IPS DF 6.9 (cell line): ENCODE data around the gene DPP7.
"Not testable (repeated sequence)": the region's sequence is repeated elsewhere in the genome, so short reads cannot be mapped to it uniquely, and the experiment has no call there.

Experiments used
- DNase-seq: peaks from one replicate; pipeline ENCODE4 v3.0.0-alpha.2; 2013; ENCODE audit warnings: low read depth, low spot score
- H3K27ac ChIP-seq: one replicate; pipeline ENCODE4 v1.5.1; 2013; ENCODE audit warnings: low read length, control low read depth
- H3K27me3 ChIP-seq: 2 replicates; pipeline ENCODE4 v1.6.1; 2013; ENCODE audit warnings: mild to moderate bottlenecking, low read length; ENCODE audit not compliant: control insufficient read depth, insufficient read depth
- H3K36me3 ChIP-seq: 2 replicates; pipeline ENCODE4 v1.6.1; 2013; ENCODE audit warnings: low read length; ENCODE audit not compliant: control insufficient read depth, insufficient read depth
- H3K4me1 ChIP-seq: 2 replicates; pipeline ENCODE4 v1.6.1; 2013; ENCODE audit warnings: low read length; ENCODE audit not compliant: control insufficient read depth, insufficient read depth
- H3K4me3 ChIP-seq: 2 replicates; pipeline ENCODE4 v1.5.1; 2013; ENCODE audit warnings: mild to moderate bottlenecking, low read length
- H3K9me3 ChIP-seq: 2 replicates; pipeline ENCODE4 v1.6.1; 2013; ENCODE audit warnings: low read length, inconsistent platforms; ENCODE audit not compliant: control insufficient read depth, insufficient read depth
- WGBS: extraction: QIAGEN DNeasy Blood & Tissue Kit; methylation state at CpG from one replicate; pipeline ENCODE4 v1.1.7; 2013; ENCODE audit warnings: mixed read lengths, missing lambda C conversion rate; ENCODE audit not compliant: insufficient read length, insufficient coverage; 5-methylcytosine and 5-hydroxymethylcytosine counted together

Gene DPP7

GRCh38 chr9:137138722-137139467 lies 24.4 kb upstream of the DPP7 start, which contains the start of gene GRIN1:
Gene GRIN1 (plus strand): TSS chr9:137139154. CDS start chr9:137139487, 333 bp downstream.
- H3K4me1 ChIP-seq, result peaks cover 5% of the 10 kb centered on the region; the same call in 1 of the 2 replicates
- peaks cover 26% of the 10 kb centered on the region for H3K27me3 ChIP-seq
- no CpG with 5 or more reads among the region's 104 CpGs for WGBS
- H3K36me3 ChIP-seq, result no peaks in the 10 kb centered on the region
- no peak within 1 kb of the TSS for H3K27ac ChIP-seq
- no peaks in the 10 kb centered on the region for H3K9me3 ChIP-seq
- peak within 1 kb of the TSS; percentile 4; the same call in 1 of the 2 replicates for H3K4me3 ChIP-seq
- DNase-seq, result no peak

DNA sequence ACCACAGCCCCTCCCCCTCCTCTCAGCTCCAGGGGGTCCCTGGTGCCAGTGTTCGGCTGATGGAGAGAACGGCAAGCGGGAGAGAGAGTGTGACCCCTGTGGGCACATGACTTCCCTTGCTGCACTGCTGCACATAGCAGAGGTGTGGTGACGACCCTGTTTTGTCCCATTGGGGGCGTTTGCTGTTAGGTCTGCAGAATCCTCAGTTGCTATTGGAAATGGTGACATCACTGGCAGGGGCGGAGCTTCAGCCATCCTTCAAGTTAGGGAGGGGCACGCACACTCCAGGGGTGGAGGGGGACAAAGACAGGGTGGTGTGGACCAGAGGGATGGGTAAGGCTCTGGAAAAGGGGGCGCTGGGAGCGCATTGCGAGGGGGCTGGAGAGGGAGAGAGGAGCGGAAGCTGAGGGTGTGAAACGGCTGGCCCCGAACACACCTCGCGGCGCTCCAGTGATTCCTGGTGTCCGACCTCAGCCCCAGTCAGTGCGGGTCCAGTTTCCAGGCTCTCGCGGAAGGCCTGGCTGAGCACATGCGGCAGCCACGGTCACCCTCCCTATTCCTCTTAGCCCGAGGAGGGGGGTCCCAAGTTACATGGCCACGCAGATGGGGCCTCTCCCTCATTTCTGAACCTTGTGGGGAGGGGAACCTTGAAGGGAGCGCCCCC lies 23.7 kb upstream of the DPP7 start:
- H3K27me3 ChIP-seq, result peaks cover 26% of the 10 kb centered on the region
- H3K9me3 ChIP-seq, result no peaks in the 10 kb centered on the region
- no CpG with 5 or more reads among the region's 25 CpGs for WGBS
- DNase-seq, result no peak
- peaks cover 5% of the 10 kb centered on the region; the same call in 1 of the 2 replicates for H3K4me1 ChIP-seq
- H3K36me3 ChIP-seq, result no peaks in the 10 kb centered on the region
- no peak overlapping the region for H3K4me3 ChIP-seq
- no peak overlapping the region for H3K27ac ChIP-seq

GRCh38 chr9:137136881-137137607 lies 22.5 kb upstream of the DPP7 start:
- Histone ChIP-seq H3K9me3 (no peaks in the 10 kb centered on the region), H3K4me1 (peaks cover 5% of the 10 kb centered on the region; the same call in 1 of the 2 replicates), H3K27me3 (peaks cover 26% of the 10 kb centered on the region), H3K27ac (no peak overlapping the region), H3K36me3 (no peaks in the 10 kb centered on the region), H3K4me3 (no peak overlapping the region)
- DNase-seq, result no peak
- no CpG with 5 or more reads among the region's 23 CpGs for WGBS

GRCh38 chr9:137136261-137136880 lies 21.8 kb upstream of the DPP7 start:
- H3K27ac ChIP-seq, result no peak overlapping the region
- H3K4me1 ChIP-seq, result peaks cover 5% of the 10 kb centered on the region; the same call in 1 of the 2 replicates
- no peaks in the 10 kb centered on the region for H3K36me3 ChIP-seq
- peaks cover 26% of the 10 kb centered on the region for H3K27me3 ChIP-seq
- no peak overlapping the region for H3K4me3 ChIP-seq
- no peak for DNase-seq
- no CpG with 5 or more reads among the region's 27 CpGs for WGBS
- no peaks in the 10 kb centered on the region for H3K9me3 ChIP-seq

DNA sequence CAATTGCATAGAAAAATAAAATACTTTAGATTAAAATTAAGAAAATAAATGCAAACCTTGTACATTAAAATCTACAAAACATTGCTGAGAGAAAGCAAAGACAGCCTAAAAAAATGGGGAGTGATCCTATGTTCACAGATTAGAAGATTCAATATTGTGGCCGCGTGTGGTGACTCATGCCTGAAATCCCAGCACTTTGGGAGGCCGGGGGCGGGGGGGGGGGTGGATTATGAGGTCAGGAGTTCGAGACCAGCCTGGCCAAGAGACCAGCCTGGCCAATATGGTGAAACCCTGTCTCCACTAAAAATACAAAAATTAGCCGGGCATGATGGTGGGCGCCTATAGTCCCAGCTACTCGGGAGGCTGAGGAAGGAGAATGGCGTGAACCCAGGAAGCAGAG lies 20.6 kb upstream of the DPP7 start:
- no CpG with 5 or more reads among the region's 9 CpGs for WGBS
- H3K36me3 ChIP-seq, H3K4me3 ChIP-seq, H3K4me1 ChIP-seq, H3K9me3 ChIP-seq, H3K27ac ChIP-seq, DNase-seq: not testable (repeated sequence)
- H3K27me3 ChIP-seq, result peaks cover 22% of the 10 kb centered on the region

DNA sequence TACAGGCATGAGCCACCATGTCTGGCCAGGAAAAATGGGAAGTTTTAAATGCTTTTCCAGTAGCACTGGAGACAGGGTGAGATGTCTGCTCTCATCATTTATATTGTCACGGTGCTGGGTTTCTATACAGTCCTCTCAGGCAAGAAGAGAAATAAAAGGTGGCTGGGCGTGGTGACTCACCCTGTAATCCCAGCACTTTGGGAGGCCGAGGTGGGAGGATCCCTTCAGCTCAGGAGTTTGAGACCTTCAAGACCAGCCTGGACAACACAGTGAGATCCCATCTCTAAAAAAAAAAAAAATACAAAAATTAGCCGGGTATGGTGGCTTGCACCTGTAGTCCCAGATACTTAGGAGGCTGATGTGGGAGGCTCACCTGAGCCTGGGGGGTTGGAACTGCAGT lies 19.7 kb upstream of the DPP7 start:
- H3K4me3 ChIP-seq, result no peak overlapping the region
- H3K36me3 ChIP-seq, result no peaks in the 10 kb centered on the region
- no peak for DNase-seq
- H3K27ac ChIP-seq, result no peak overlapping the region
- WGBS, result no CpG with 5 or more reads among the region's 4 CpGs
- no peaks in the 10 kb centered on the region for H3K9me3 ChIP-seq
- peaks cover 14% of the 10 kb centered on the region for H3K27me3 ChIP-seq
- peaks cover 5% of the 10 kb centered on the region; the same call in 1 of the 2 replicates for H3K4me1 ChIP-seq

DNA sequence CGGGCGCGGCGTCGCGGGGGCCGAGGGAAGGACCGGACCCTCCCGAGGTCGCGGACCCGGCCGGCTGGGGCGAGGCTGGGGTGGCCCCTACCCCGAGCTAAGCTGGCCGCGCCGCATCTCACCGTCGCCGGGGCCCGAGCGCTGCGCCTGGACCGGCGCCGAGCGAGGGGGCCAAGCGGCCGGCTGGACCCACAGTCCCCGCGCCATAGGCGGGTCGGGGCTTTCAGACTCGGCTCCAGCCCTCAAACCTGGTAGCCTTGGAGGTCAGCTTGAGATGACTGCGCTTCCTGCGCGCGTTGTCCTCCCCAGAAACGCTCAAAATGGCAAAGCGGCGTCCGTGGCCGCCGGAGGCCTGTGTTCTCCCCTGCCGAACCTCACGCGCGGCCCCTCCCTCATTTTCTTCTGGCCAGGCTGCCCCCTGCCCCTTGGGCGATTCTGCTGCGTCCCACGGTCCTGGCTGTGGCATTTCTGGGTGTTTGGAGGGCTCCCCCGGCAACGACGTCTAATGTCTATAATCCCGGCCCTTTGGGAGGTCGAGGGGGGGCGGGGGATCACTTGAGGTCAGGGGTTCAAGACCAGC lies 15.7 kb upstream of the DPP7 start:
- Histone ChIP-seq H3K4me1 (peaks cover 2% of the 10 kb centered on the region), H3K27me3 (no peaks in the 10 kb centered on the region), H3K9me3 (no peaks in the 10 kb centered on the region), H3K36me3 (no peaks in the 10 kb centered on the region), H3K27ac (no peak overlapping the region), H3K4me3 (peak overlapping the region; percentile 68)
- no peak for DNase-seq
- no CpG with 5 or more reads among the region's 58 CpGs for WGBS

DNA sequence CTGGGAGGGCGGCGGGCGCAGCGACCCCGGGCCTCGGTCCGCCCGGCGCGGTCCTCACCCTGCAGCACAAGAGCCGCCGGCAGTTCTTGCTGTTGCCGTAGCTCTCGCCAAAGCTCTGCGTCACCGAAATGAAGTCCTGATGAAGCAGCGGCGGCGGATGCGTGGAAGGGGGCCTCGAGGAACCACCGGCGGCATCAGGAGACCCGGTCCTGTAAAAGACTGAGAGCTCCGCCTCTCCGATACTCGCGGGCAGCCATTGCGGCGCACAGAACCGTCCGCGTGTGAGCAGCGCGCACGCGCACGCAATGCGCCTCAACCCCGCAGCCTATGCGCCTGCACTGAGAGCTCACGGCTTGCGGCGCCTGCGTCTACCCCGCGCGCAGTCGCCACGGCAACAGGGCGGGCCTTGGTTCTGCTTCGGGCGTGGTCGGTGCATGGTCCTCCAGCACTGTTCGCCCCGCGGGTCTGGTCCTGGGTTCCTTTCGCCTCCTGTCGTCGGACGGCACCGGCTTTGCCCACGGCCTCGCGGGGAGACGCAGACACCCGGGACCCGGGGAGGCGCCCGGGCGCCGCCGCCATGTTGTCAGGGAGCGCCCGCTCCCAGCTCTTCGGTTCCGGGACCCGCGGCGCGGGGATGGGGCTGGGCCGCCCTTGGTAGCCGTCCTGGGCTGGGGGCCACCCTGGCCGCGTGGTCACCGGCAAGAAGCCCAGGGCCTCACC lies 15.1 kb upstream of the DPP7 start:
- peak; percentile 75 for DNase-seq
- H3K27ac ChIP-seq, result no peak overlapping the region
- H3K27me3 ChIP-seq, result no peaks in the 10 kb centered on the region
- H3K4me1 ChIP-seq, result peaks cover 2% of the 10 kb centered on the region
- peak overlapping the region; percentile 68 for H3K4me3 ChIP-seq
- no peaks in the 10 kb centered on the region for H3K36me3 ChIP-seq
- no peaks in the 10 kb centered on the region for H3K9me3 ChIP-seq
- WGBS, result no CpG with 5 or more reads among the region's 86 CpGs

GRCh38 chr9:137128862-137129455 lies 14.4 kb upstream of the DPP7 start:
- peaks cover 2% of the 10 kb centered on the region for H3K4me1 ChIP-seq
- H3K27ac ChIP-seq, result no peak overlapping the region
- no peaks in the 10 kb centered on the region for H3K36me3 ChIP-seq
- no peaks in the 10 kb centered on the region for H3K9me3 ChIP-seq
- DNase-seq, result no peak
- peak overlapping the region; percentile 68 for H3K4me3 ChIP-seq
- no peaks in the 10 kb centered on the region for H3K27me3 ChIP-seq
- WGBS, result no CpG with 5 or more reads among the region's 37 CpGs
